K562 (cell line): ENCODE data around the gene ASPRV1. TPM values are rescaled to one million over a fixed set of nuclear protein-coding genes. Genes with fewer than 3 reads are reported as not detected.

ENCODE experiments used
- PHF20 ChIP-seq: fragments of 450-650 bp; IDR thresholded peaks from 2 replicates; pipeline ENCODE4 v1.6.1; 2018; ENCODE audit not compliant: partially characterized antibody
- POLR2H ChIP-seq: IDR thresholded peaks from 2 replicates; pipeline ENCODE4 v1.6.1; 2016; ENCODE audit warnings: missing genetic modification characterization, low read depth, mild to moderate bottlenecking, control low read depth, missing compliant biosample characterization, moderate library complexity
- SREBF1 ChIP-seq: fragments of 150-350 bp; IDR thresholded peaks from 2 replicates; pipeline ENCODE4 v1.6.1; 2014; ENCODE audit warnings: antibody characterized with exemption, low read depth, low read length, borderline replicate concordance
- STAT5A ChIP-seq: IDR thresholded peaks from 2 replicates; pipeline ENCODE4 v1.6.1; 2012; ENCODE audit warnings: low read length, inconsistent platforms, borderline replicate concordance
- ZC3H4 ChIP-seq: sonication (generic); formaldehyde crosslinking; IDR thresholded peaks from 2 replicates; pipeline ENCODE4 v1.9.0; 2021; ENCODE audit warnings: missing genetic modification reagents, borderline replicate concordance
- ZNF324 ChIP-seq: fragments of 250-450 bp; sonication (Bioruptor Pico); IDR thresholded peaks from 2 replicates; pipeline ENCODE4 v1.4.0; 2020; ENCODE audit warnings: mild to moderate bottlenecking
- polyA plus RNA-seq, 8 experiments: library from polyadenylated mRNA; depleted of rRNA in 4 of 8; stranded (reverse) in 5 of 8; unstranded in 3 of 8; fragments of >200 nt; fragmentation: Nextera tagmentation in 2 of 8; fragmentation: Illumina TruSeq in 1 of 8; extraction: Ambion mirVana in 2 of 8; extraction: Trizol in 1 of 8; gene quantifications; 2 replicates each; pipeline versions ENCODE4 v1.2.1 to v1.2.3, GENCODE V29; 2011 to 2014; ENCODE audit warnings: inconsistent platforms in 1 of 8, missing spikeins in 1 of 8
- total RNA-seq, 7 experiments: library from RNA; depleted of rRNA in 6 of 7; stranded (reverse); fragments of >200 nt in 6 of 7; fragmentation: Illumina TruSeq in 2 of 7; extraction: Trizol in 2 of 7; gene quantifications; 2 replicates each; pipeline versions ENCODE4 v1.2.1 to v1.2.3, GENCODE V29; 2011 to 2021; ENCODE audit warnings: low replicate concordance in 1 of 7
- TF ChIP-seq, protein P1 (sequence below): fragments of 450-650 bp; IDR thresholded peaks from 2 replicates; pipeline ENCODE4 v1.6.1; 2016; ENCODE audit warnings: mild to moderate bottlenecking, moderate library complexity
- TF ChIP-seq, protein P2 (sequence below): fragments of 200-800 bp; sonication (Bioruptor generic); IDR thresholded peaks from 2 replicates; pipeline ENCODE4 v1.6.1; 2016; ENCODE audit warnings: missing genetic modification characterization, missing compliant biosample characterization
- TF ChIP-seq, protein P3 (sequence below): fragments of 450-650 bp; IDR thresholded peaks from 2 replicates; pipeline ENCODE4 v1.6.1; 2016; ENCODE audit warnings: low read depth, mild to moderate bottlenecking, moderate library complexity

ASPRV1 gene
- total and polyA plus RNA-seq, 9 of the 15 experiments (the other 6 are each of a cell fraction or from before 2014, with no cell fraction given) = 0.17 to 0.72 (median 0.47) TPM; not detected in 1

DNA sequence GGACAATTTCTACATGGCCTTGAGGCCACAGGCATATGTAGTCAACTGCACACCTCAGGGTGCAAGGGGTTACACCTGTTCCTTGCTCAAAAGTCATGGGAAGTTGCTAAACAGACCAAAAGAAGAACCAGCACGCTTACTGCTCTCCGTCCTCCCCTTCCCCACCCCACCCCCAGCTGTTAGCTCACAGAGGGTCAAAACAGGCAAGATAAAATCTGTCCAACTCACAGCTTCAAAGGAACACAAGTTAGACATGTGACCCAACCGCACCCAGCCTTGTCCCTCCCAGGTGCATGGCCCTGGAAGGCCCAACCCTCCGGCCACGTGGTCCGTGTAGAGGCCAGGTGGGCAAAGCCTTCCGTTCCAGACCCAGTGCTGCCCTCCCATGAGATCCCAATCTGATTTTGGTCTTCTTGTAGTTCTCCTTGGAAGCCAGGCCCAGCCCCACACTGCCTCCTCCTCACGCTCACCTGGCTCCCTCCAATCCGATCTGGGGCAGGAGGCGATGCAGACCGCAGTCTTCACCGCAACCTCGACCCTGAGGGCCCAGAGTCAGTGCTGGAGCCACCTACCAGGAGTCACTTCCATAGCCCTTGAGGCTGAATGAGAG, 14.5 kb upstream of the ASPRV1 start (continued):
- TF ChIP-seq, protein P1, sequence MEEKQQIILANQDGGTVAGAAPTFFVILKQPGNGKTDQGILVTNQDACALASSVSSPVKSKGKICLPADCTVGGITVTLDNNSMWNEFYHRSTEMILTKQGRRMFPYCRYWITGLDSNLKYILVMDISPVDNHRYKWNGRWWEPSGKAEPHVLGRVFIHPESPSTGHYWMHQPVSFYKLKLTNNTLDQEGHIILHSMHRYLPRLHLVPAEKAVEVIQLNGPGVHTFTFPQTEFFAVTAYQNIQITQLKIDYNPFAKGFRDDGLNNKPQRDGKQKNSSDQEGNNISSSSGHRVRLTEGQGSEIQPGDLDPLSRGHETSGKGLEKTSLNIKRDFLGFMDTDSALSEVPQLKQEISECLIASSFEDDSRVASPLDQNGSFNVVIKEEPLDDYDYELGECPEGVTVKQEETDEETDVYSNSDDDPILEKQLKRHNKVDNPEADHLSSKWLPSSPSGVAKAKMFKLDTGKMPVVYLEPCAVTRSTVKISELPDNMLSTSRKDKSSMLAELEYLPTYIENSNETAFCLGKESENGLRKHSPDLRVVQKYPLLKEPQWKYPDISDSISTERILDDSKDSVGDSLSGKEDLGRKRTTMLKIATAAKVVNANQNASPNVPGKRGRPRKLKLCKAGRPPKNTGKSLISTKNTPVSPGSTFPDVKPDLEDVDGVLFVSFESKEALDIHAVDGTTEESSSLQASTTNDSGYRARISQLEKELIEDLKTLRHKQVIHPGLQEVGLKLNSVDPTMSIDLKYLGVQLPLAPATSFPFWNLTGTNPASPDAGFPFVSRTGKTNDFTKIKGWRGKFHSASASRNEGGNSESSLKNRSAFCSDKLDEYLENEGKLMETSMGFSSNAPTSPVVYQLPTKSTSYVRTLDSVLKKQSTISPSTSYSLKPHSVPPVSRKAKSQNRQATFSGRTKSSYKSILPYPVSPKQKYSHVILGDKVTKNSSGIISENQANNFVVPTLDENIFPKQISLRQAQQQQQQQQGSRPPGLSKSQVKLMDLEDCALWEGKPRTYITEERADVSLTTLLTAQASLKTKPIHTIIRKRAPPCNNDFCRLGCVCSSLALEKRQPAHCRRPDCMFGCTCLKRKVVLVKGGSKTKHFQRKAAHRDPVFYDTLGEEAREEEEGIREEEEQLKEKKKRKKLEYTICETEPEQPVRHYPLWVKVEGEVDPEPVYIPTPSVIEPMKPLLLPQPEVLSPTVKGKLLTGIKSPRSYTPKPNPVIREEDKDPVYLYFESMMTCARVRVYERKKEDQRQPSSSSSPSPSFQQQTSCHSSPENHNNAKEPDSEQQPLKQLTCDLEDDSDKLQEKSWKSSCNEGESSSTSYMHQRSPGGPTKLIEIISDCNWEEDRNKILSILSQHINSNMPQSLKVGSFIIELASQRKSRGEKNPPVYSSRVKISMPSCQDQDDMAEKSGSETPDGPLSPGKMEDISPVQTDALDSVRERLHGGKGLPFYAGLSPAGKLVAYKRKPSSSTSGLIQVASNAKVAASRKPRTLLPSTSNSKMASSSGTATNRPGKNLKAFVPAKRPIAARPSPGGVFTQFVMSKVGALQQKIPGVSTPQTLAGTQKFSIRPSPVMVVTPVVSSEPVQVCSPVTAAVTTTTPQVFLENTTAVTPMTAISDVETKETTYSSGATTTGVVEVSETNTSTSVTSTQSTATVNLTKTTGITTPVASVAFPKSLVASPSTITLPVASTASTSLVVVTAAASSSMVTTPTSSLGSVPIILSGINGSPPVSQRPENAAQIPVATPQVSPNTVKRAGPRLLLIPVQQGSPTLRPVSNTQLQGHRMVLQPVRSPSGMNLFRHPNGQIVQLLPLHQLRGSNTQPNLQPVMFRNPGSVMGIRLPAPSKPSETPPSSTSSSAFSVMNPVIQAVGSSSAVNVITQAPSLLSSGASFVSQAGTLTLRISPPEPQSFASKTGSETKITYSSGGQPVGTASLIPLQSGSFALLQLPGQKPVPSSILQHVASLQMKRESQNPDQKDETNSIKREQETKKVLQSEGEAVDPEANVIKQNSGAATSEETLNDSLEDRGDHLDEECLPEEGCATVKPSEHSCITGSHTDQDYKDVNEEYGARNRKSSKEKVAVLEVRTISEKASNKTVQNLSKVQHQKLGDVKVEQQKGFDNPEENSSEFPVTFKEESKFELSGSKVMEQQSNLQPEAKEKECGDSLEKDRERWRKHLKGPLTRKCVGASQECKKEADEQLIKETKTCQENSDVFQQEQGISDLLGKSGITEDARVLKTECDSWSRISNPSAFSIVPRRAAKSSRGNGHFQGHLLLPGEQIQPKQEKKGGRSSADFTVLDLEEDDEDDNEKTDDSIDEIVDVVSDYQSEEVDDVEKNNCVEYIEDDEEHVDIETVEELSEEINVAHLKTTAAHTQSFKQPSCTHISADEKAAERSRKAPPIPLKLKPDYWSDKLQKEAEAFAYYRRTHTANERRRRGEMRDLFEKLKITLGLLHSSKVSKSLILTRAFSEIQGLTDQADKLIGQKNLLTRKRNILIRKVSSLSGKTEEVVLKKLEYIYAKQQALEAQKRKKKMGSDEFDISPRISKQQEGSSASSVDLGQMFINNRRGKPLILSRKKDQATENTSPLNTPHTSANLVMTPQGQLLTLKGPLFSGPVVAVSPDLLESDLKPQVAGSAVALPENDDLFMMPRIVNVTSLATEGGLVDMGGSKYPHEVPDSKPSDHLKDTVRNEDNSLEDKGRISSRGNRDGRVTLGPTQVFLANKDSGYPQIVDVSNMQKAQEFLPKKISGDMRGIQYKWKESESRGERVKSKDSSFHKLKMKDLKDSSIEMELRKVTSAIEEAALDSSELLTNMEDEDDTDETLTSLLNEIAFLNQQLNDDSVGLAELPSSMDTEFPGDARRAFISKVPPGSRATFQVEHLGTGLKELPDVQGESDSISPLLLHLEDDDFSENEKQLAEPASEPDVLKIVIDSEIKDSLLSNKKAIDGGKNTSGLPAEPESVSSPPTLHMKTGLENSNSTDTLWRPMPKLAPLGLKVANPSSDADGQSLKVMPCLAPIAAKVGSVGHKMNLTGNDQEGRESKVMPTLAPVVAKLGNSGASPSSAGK = peak; percentile 99
- no peak for TF ChIP-seq SREBF1
- no peak for TF ChIP-seq PHF20
- peak; percentile 54; the same call in 1 of the 2 replicates for TF ChIP-seq ZNF324 (CRISPR knock-in tag)
- TF ChIP-seq, protein P2, sequence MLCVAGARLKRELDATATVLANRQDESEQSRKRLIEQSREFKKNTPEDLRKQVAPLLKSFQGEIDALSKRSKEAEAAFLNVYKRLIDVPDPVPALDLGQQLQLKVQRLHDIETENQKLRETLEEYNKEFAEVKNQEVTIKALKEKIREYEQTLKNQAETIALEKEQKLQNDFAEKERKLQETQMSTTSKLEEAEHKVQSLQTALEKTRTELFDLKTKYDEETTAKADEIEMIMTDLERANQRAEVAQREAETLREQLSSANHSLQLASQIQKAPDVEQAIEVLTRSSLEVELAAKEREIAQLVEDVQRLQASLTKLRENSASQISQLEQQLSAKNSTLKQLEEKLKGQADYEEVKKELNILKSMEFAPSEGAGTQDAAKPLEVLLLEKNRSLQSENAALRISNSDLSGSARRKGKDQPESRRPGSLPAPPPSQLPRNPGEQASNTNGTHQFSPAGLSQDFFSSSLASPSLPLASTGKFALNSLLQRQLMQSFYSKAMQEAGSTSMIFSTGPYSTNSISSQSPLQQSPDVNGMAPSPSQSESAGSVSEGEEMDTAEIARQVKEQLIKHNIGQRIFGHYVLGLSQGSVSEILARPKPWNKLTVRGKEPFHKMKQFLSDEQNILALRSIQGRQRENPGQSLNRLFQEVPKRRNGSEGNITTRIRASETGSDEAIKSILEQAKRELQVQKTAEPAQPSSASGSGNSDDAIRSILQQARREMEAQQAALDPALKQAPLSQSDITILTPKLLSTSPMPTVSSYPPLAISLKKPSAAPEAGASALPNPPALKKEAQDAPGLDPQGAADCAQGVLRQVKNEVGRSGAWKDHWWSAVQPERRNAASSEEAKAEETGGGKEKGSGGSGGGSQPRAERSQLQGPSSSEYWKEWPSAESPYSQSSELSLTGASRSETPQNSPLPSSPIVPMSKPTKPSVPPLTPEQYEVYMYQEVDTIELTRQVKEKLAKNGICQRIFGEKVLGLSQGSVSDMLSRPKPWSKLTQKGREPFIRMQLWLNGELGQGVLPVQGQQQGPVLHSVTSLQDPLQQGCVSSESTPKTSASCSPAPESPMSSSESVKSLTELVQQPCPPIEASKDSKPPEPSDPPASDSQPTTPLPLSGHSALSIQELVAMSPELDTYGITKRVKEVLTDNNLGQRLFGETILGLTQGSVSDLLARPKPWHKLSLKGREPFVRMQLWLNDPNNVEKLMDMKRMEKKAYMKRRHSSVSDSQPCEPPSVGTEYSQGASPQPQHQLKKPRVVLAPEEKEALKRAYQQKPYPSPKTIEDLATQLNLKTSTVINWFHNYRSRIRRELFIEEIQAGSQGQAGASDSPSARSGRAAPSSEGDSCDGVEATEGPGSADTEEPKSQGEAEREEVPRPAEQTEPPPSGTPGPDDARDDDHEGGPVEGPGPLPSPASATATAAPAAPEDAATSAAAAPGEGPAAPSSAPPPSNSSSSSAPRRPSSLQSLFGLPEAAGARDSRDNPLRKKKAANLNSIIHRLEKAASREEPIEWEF (CRISPR knock-in tag) = peak; percentile 94
- no peak for TF ChIP-seq STAT5A
- peak; percentile 17; the same call in 1 of the 2 replicates for TF ChIP-seq POLR2H (tag)
- TF ChIP-seq, protein P3, sequence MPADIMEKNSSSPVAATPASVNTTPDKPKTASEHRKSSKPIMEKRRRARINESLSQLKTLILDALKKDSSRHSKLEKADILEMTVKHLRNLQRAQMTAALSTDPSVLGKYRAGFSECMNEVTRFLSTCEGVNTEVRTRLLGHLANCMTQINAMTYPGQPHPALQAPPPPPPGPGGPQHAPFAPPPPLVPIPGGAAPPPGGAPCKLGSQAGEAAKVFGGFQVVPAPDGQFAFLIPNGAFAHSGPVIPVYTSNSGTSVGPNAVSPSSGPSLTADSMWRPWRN = peak; percentile 58
- TF ChIP-seq ZC3H4 = no peak
